ENCODE measurements around the gene SPRY4. TPM values are rescaled to one million over a fixed set of nuclear protein-coding genes. Genes with fewer than 3 reads are reported as not detected.

SPRY4 gene
- total RNA-seq, 1 donor from 2014 or later, result 42.1 TPM

- Mint-ChIP-seq H3K9me3 (no peaks in the 10 kb centered on the region), H3K27me3 (ENCODE audit: low read depth) (no peaks in the 10 kb centered on the region), H3K27ac (ENCODE audit: unreplicated experiment) (no peak overlapping the region), H3K4me1 (peaks cover 15% of the 10 kb centered on the region), H3K4me3 (no peak overlapping the region), H3K36me3 (ENCODE audit: low read depth) (no peaks in the 10 kb centered on the region)
- no peak for DNase-seq (ENCODE audit: low read depth, low spot score)
- TF ChIP-seq CTCF (conservative IDR thresholded peaks at IDR 0.05), result no peak
These were observed 62.1 kb downstream of the SPRY4 start for GRCh38 chr5:142262683-142263082.

Other genes starting within 250 kb of the SPRY4 start
- gene NDFIP1, start 216.2 kb downstream of the SPRY4 start, total RNA-seq, result 43.4 and 43.6 TPM in 2 replicates